Activated CD4-positive, alpha-beta T cell treated with anti-CD3 and anti-CD28 coated beads, Interleukin-10, Interleukin-2, amounts not matched to agents 100 ng/mL and 50 ng/mL, durations not matched to agents 16 hours and 8 hours (primary cell): Measurements from ENCODE around the gene SWI5.
"Not testable (repeated sequence)": the region's sequence is repeated elsewhere in the genome, so short reads cannot be mapped to it uniquely, and the experiment has no call there.

Experiments used
- DNase-seq: peaks from one replicate; pipeline ENCODE4 v3.0.0-alpha.2; 2020

SWI5 gene

DNA sequence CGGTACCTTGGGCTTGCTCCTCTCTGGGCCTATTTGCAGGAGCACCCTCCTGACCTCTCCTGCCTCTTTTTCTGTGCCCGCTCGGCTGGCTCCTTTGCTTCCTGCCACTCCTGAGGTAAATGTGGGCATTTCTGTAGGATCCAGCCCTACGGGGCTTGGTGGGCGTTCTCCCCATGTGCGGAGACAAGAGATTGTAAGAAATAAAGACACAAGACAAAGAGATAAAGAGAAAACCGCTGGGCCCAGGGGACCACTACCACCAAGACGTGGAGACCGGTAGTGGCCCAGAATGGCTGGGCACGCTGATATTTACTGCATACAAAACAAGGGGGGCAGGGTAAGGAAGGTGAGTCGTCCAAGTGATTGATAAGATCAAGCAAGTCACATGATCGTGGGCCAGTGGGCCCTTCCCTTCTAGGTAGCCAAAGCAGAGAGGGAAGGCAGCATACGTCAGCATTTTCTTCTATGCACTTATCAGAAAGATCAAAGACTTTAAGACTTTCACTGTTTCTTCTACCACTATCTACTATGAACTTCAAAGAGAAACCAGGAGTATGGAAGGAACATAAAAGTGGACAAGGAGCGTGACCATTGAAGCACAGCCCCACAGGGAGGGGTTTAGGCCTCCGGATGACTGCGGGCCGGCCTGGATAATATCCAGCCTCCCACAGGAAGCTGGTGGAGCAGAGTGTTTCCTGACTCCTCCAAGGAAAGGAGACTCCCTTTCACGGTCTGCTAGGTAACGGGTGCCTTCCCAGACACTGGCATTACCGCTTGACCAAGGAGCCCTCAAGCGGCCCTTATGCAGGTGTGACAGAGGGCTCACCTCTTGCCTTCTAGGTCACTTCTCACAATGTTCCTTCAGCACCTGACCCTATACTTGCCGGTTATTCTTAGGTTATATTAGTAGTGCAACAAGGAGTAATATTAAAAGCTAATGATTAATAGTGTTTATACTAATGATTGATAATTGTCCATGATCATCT, 3.3 kb downstream of the SWI5 start:
- DNase-seq = not testable (repeated sequence)

DNA sequence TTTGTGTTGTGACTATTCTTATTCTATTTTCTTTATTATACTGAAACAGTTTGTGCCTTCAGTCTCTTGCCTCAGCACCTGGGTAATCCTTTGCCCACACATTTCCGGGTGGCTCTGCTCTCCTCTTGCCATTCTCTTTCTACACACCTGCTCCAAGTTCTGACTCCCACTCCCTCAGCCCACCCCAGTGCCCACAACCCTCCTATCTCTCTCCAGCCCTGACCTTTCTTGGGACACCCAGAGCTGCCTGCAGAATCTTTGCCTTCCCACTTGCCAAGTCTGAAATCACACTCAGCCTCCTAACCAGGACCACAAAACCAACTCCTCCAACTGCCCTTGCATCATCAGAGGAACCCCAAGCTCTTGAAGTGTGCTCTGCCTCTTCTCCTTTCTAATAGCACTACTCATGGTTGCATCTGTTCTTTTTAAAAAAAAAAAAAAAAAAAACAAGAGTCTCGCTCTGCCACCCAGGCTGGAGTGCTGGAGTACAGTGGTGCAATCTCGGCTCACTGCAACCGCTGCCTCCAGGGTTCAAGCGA, 4.1 kb downstream of the SWI5 start:
- no peak for DNase-seq

DNA sequence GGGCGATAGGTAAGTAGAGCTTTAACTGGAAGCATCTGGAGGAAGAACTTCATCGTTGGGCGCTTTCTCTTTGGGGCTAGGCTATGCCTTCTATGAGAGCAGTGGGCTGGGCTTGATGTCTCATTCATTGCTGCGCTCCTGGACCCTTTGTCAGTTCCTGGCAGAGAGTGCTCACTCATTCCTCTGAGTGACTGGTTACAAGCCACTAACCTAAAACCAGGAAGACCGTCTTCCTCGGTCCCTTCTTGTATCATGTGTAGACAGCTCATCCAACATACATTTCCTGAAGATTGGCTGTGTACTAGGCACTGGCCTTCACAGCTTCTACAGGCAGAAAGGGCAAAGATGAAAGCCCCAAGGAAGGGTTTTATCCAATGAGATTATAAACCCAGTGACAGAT, 6.4 kb downstream of the SWI5 start:
- no peak for DNase-seq

DNA sequence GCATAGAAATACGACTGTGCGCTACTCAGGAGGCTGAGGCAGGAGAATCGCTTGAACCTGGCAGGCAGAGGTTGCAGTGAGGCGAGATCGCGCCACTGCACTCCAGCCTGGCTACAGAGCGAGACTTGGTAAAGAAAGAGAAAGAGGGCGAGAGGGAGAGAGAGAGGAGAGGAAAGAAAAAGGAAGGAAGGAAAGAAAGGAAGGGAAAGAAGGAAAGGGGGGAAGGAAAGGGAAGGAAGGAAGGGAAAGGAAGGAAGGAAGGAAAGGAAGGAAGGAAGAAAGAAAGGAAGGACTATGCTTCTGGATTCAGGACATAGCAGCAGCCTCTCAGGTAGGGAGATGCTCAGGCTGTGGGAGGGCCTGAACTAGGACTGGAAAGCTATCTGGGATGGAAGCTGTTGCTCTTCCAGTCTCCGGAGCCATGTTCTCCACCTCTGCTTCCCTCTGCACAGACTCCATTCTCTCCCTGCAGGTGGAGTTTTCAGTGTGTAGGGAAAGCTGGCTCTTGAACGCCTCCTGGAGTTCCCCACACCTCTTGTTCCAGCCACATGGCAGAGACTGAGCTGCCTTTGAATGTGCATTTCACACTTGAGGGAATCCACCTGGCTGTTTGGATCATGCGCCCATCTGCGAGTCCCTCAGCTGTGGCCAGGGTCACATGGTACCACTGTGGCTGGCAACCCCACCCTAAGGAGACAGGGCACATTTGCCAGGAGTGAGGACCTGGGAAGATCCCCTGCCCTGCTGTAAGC, 9.1 kb downstream of the SWI5 start:
- no peak for DNase-seq

DNA sequence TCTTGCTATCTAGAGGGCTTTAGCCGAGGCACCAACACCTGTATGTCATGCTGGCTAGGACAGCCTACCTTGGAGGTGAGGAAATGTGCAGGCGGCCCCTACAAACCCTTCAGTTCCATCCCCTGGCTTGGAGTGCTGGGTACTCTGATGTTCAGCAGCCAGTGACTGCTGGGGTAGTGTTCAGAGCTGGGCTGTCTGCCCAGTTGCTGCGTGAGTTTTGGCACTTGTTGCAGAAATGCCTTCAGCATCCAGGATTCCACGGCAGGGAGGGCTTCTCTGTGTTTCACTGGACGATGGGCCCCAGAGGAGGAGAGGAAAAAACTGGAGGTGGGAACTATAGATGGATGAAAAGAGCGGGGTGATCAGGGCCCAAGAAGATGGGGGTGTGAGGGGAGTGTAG, 10.4 kb downstream of the SWI5 start:
- no peak for DNase-seq

DNA sequence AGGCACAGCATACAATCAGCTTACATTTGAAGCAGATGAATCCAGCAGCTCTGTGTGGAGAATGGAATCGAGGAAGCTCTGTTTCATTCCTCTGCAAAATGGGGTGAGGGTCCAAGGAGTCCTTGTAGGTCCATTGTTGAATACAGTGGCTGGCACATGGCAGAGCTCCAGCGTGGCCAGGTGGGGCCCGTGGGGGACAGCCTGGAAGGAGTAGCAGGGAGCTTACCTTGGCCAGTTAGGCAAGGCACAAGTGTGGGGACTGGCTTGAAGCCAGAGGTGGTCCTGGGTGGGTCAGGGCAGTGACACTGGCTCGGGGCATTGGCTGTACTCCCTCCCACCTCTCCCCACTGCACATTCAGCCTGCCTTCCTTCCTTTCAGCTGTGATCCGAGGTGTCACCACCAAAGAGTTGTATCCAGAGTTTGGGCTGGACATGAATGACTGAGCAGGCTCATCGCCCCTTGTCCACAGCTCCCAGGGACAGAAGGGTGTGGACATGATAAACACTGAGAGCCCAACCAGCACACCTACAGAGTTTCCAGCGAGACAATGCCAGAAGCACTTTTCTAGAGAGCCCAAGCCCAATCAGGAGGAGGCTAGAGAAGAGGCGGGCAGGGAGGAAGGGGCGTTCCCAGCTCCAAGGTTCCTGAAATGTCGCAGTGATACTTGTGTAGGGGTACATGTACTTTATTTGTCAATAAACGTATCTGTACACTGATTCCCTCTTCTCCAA, 12.4 kb downstream of the SWI5 start:
- no peak for DNase-seq

DNA sequence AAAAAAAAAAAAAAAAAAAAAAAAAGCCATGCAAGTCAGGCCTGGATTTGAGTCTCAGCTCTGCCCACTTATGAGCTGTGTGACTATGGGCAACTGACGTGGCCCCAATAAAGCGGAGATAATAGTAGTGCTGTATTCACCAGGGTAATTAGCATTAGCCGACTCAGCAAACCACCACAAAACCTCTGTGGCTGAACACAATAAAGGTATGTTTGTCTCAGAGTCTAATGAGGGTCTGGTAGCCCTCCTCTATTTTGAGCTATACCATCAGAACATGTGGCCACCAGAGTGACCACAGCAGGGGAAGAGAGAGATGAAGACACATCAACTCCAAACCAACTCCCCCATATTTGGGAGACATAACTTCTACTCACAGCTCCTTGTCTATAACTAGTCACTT, 15.9 kb downstream of the SWI5 start:
- no peak for DNase-seq

DNA sequence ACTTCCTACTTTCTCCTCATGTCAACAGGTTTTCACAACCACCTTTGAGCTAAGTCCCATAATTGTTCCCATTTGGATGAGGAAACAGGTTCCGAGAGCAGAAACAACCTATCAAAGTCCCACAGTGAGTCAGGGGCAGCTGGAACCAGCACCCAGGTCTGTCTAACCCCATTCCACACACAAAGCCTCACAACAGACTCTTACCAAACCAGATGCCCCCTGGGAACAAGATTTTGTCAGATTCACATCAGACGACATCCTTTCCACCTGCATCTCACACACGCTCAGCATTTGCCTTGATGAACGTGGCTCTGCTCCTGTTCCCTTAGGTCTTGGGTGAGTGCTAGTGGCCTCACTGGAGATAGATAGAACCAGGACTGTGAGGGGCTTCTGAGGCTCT, 17.0 kb downstream of the SWI5 start:
- DNase-seq = no peak

DNA sequence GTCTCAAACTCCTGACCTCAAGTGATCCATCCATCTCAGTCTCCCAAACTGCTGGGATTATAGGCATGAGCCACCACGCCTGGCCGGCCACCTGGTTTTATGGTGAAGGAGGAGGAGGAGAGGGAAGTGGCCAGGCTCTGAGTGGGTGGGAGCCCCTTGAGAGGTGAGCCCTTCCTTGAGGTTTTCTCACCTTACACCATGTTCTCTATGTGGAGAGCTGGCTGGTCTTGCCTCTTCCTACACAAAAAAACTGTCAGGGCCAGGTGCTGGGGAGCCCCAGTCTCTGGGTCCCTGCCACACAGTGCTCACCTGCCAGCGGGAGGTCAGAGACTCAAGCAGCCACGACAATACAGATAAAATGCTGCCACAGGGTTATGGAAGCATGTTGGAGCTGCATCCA, 18.1 kb downstream of the SWI5 start:
- no peak for DNase-seq

DNA sequence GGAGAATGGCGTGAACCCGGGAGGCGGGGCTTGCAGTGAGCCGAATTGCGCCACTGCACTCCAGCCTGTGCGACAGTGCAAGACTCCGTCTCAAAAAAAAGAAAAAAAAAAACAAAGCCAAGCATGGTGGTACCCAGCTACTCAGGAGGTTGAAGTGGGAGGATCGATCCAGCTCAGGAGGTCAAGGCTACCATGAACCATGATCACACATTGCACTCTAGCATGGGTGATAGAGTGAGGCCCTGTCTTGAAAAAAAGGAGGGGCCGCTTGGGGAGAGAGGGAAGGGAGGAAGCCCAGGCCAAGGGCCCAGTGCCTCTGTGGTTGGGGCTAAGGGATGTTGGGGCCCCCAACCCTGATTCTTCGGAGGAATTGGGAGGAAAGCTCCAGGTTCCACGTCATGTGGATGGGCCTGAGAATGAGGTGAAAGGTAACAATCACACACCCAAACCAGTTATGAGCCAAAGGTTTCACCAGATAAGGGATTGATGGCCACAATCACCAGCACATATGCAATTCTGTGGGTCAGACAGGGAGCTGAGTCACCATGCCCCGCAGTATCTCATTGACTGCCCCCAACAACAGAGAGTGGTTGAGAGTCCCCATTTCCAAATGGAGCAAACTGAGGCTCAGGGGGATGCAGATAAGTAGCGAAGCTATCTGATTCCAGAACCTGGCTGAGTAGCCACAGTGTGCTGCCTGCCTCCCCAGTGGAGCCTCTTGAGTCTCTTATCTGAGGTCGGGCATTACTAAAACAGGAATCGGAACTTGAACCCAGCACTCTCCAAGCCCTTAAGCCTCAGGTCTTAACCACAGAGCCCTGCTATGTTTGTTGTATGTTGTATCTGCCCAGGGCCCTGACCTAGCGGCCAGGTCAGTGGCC, 20.5 kb downstream of the SWI5 start:
- no peak for DNase-seq

DNA sequence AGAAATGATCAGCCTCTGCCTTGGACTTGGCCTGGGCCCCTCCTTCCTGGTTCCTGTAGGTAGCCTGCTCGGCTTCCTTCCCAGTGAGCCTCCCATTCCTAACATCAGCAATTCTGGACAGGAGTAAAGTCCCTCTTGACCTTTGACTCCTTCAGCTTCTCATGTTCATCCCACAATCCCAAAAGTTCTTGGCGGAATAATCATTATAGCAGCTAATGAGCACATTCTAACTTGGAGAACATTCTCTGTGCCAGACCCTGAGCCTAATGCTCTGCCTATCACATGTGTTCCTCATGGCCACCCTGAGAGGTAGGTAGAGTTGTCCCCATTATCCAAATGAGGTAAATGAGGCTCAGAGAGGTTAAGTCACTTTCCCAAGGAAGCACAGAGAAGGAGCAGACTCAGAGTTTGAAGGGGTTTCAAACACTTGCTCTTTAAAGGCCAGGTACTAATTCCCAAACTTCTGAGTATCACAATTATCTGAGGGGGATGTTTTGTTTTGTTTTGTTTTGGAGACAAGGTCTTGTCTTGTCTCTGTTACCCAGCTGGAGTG, 21.2 kb downstream of the SWI5 start:
- DNase-seq = no peak

DNA sequence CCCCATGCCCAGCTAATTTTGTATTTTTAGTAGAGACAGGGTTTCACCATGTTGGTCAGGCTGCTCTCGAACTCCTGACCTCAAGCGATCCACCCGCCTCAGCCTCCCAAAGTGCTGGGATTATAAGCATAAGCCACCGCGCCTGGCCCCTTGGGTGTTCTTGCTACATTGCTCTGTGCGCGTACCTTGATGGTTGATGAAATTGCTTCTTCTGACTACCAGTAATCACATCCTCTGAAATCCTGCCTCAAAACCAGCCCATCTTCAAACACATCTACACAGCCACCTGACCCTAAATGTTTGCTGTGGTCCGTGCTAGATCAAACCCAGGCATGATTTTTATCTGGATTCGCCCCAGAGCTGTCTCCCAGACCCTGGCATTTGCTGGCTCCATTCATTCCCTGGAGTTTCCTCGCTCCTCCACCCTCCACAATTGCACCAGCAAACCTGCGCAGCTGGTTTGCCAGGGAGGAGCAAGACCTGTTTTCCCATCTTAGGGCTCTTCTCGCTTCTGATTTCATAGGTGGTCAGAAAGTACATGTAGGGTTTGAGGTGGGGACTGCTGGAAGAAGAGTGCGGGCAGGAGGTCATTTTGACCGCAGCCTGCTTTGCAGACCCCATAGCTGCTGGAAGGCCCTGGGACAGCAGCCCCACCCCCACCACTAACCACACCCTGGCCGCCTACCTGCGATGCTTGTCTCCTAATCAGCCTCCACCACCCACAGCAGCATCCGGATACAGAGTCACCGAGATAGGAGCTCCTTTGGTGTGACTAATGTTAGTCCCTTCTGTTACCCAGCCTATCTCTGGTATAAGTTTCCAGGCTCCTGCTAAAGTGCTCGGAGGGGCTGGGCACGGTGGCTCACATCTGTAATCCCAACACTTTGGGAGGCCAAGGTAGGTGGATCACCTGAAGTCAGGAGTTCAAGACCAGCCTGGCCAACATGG, 22.7 kb downstream of the SWI5 start:
- no peak for DNase-seq

DNA sequence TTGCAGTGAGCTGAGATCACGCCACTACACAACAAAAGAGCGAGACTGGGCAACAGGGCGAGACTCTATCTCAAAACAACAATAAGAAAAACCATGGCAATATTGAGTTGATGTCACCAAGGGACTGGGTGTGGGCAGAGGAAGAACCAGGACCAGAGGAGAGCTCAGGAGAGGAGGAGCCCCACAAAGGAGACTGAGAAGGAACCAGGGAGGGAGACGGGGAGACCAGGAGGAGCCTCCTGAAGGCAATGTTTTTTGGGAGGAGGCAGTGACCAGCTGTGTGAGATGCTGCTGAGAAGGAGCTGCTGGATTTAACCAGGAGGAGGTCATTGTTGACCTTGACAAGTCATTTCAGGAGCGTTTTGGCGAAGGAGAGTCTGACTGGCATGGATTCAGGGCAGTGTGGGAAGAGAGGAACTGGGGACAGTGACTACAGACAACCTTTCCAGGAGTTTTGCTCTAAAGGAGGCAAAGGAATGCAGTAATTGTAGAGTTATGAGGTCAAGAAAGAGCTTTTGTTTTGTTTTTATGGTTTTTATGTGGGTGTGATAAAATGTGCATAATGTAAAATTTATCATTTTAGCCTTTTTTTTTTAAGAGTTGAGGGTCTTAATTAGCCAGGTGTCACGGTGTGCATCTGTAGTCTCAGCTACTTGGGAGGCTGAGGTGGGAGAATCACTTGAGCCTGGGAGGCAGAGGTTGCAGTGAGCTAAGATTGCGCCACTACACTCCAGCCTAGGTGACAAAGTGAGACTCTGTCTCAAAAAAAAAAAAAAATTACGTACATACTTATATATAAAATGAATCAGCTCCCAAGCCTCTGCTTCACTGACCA, 28.3 kb downstream of the SWI5 start:
- no peak for DNase-seq

DNA sequence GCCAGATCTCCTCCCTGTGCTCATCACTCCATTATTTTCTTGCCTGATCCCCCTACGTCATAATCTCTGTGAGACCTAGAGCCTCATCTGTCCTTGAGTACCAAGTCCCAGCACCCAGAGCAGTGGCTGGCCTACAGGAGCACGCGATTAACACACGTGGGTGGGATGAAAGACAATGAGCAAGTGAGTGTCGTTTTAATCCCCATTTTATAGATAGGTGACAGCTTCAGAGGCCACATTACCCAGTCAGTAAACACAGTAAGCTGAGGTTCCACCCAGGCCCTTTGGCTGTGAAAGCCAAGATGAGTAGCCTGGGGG, 28.9 kb downstream of the SWI5 start:
- no peak for DNase-seq

DNA sequence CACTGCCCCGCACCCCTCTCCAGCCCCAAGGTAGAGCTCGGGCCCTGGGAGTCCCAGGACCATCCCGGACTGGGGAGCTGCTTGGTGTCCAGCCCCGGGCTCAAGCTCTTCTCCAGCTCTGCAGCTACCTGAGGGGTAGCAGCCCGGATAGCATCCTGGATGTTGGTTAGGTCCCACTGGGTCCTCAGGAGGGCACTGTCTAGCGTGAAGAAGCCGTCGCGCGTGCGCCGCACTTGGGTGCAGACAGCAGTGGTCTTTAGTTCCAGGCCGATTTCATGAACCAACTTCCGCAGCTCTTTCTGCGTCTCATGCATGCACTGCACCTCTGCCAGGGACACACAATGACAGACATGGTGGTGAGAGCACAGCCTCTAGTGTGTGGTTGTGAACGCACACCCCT, 33.5 kb downstream of the SWI5 start:
- DNase-seq = no peak

DNA sequence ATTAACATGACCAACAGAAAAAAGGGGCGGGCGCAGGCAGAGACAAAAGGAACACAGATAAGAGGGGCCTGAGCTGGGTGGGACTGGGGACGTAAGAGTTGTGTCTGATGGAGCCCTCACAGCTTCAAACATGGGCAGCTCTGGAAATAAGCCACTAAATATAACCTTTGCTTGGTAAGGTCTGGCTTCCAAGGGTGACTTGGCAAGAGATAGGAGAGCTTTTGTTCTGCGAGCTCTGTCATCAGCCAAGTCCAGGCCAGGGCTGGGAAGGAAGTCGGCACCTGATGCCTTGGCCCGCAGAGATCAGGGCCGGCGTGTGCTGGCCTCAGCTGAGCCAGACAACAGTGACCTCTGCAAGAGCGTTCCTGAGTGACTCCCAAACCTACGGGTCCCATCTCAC, 34.4 kb downstream of the SWI5 start:
- DNase-seq = no peak

DNA sequence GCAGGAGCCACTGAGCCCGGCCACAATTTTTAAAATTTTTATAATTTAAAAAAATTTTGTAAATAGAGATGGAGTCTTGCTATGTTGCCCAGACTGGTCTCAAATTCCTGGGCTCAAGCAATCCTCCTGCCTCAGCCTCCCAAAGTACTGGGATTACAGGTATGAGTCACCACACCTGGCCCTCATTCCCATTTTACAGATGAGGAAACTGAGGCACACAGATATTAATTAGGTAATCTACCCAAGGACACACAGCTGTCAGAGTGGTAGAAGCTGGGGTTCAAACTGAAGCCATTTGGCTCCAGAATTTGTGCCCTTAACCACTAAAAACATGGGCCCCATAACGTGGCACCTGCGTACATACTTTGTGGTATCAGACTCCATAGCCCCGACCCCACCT, 38.6 kb downstream of the SWI5 start:
- DNase-seq = no peak

DNA sequence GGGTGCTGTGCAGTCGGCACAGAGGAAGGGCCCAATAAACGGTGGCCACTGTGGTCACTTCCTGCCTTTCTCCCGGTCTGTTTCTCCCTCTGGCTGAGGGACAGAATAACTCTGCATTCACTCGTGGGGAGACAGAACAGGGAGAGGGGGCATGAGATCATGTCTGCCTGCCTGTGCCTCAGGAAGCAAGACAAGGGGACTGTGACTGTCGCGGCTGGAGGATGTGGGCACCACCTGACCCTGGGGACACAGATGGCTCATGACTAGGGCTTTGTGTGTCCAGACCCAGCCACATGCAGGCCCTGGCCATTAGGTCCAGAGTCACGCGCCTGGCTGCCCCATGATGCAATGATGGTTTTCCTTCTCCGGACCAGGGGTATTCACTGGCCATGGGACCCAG, 40.3 kb downstream of the SWI5 start:
- DNase-seq = no peak

DNA sequence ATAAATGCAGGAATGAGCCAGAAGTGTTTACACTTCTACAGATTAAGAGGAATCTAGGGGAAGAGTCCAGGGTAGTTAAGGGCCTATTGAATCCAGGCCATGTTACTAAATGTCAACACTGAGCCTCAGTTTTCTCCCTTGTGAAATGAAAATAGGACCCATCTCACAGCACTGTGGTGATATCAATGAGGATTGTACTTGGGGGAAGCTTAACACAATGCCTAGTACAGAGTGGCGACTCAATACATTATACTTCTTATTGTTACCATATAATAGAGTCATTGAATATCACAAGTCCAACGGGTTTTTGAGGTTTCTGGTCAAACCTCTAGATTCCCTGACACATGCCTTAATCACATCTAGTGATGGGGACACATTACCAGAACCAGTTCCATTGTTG, 41.6 kb downstream of the SWI5 start:
- DNase-seq = no peak

DNA sequence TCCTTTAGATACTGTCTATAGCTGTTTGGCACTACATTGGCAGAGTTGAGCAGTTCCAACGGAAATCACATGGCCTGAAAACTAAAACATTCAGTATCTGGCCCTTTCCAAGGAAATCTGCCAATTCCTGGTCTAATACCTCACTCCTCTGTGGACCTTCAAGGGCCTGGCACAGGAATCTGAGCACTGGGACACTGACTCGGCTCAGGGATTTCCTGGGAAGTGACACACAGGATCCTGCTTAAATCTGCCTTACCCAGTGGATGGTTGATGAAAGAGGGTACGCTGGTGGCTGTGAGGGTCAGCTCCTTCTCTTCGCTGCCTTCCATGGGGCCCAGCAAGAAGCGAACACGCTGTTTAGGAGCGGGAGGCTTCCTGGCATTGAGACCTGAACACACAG, 45.3 kb downstream of the SWI5 start:
- no peak for DNase-seq
